Gastrocnemius medialis (tissue), 4 donors: ENCODE data around the gene NHLRC3. TPM values are rescaled to one million over a fixed set of nuclear protein-coding genes. Genes with fewer than 3 reads are reported as not detected.
"Not testable (repeated sequence)": the region's sequence is repeated elsewhere in the genome, so short reads cannot be mapped to it uniquely, and the experiment has no call there.

Experiments
- ATAC-seq, 2 donors: fragments of 150-250 bp; one replicate each; pipeline ENCODE4 v1.9.1; 2016
- DNase-seq, 2 donors: peaks; one replicate each; pipeline ENCODE4 v3.0.0-alpha.2; 2019
- H3K27ac ChIP-seq, 4 donors: fragments of 200-600 bp; sonication (generic); 1 replicate in 1 of 4; 2 replicates in 3 of 4; pipeline ENCODE4 v1.5.1; 2016 to 2018; ENCODE audit warnings: mild to moderate bottlenecking in 2 of 4, moderate library complexity in 1 of 4
- H3K27me3 ChIP-seq, 3 donors: fragments of 200-600 bp; sonication (generic) in 2 of 3; 1 replicate in 1 of 3; 2 replicates in 2 of 3; pipeline versions ENCODE4 v1.5.1 to v1.6.0; 2016 to 2019; ENCODE audit warnings: mild to moderate bottlenecking in 1 of 3, moderate library complexity in 1 of 3
- H3K36me3 ChIP-seq, 2 donors: fragments of 200-600 bp; sonication (generic) in 1 of 2; one replicate each; pipeline ENCODE4 v1.5.1; 2017 to 2018
- H3K4me1 ChIP-seq, 2 donors: fragments of 200-600 bp; sonication (generic) in 1 of 2; one replicate each; pipeline ENCODE4 v1.5.1; 2016 to 2017; ENCODE audit warnings: mild to moderate bottlenecking in 2 of 2
- H3K4me3 ChIP-seq, 4 donors: fragments of 200-600 bp; sonication (generic) in 3 of 4; 1 replicate in 1 of 4; 2 replicates in 3 of 4; pipeline ENCODE4 v1.5.1; 2016 to 2019; ENCODE audit warnings: mild to moderate bottlenecking in 2 of 4
- H3K9me3 ChIP-seq, 3 donors: fragments of 200-600 bp; sonication (generic) in 2 of 3; 1 replicate in 1 of 3; 2 replicates in 2 of 3; pipeline ENCODE4 v1.5.1; 2016 to 2019
- CTCF ChIP-seq, 5 experiments: fragments of 450-650 bp in 3 of 5; fragments of 200-600 bp in 2 of 5; sonication (generic) in 2 of 5; IDR thresholded peaks in 4 of 5; conservative IDR thresholded peaks in 1 of 5; 1 replicate in 4 of 5; 2 replicates in 1 of 5; pipeline ENCODE4 v1.5.1; 2016 to 2019; ENCODE audit warnings: antibody characterized with exemption in 5 of 5, mild to moderate bottlenecking in 3 of 5, moderate library complexity in 3 of 5
- POLR2A ChIP-seq, 2 donors: fragments of 450-650 bp; IDR thresholded peaks; one replicate each; pipeline ENCODE4 v1.6.1; 2017; ENCODE audit warnings: antibody characterized with exemption in 2 of 2, mild to moderate bottlenecking in 2 of 2, moderate library complexity in 2 of 2
- in situ Hi-C, 4 donors: fragments of 200-750 bp; cut with MboI; loops; one replicate each; pipeline versions ENCODE4 v1.15.0 to v1.8.0; 2017; ENCODE audit warnings: low sequenced_read_pairs in 4 of 4
- intact Hi-C: fragments of 100-400 bp; cut with DNase I; formaldehyde crosslinking; loops from one replicate; pipeline ENCODE4 v1.15.1; 2023; ENCODE audit warnings: low total_unique reads
- total RNA-seq, 4 donors: library from RNA; depleted of rRNA; stranded (reverse); fragments of >200 nt; gene quantifications; one replicate each; pipeline versions ENCODE4 v1.1.0 to v1.2.3, GENCODE V29; 2016

The NHLRC3 gene
- 10 to 100 TPM in 1 of 4 donors, 1 to 10 TPM in 3; 7.8 to 10.5 (median 8.0) TPM for total RNA-seq

GRCh38 chr13:39037880-39038568 lies at the start of gene NHLRC3, which contains the start of gene PROSER1:
Gene NHLRC3, plus strand, starts transcription at chr13:39038456. Its CDS starts 184 bp downstream, at chr13:39038640.
Gene PROSER1, minus strand, starts transcription at chr13:39038089. Its CDS starts 847 bp downstream, at chr13:39037242.
- Histone ChIP-seq H3K27ac (peak within 1 kb of the TSS; percentile 81 to 90 (median 88)), H3K4me3 (peak within 1 kb of the TSS; percentile 79 to 94 (median 92)), H3K36me3 (no peaks in the 10 kb centered on the region), H3K27me3 (no peaks in the 10 kb centered on the region), H3K9me3 (no peaks in the 10 kb centered on the region), H3K4me1 (peaks cover 39 to 54% of the 10 kb centered on the region in 2 donors)
- DNase-seq: peak; percentile 78 to 88
- intact Hi-C loops (loop anchor here (5.0 to 10.0 kb wide), 2 partner anchors 343 to 691 kb away; partner anchors contain the start of gene UFM1), in situ Hi-C loops (loop anchor here in 1 of 4 donors (25.0 kb wide), 1 partner anchor 574 kb away; the partner anchor contains the start of gene LHFPL6)
- ATAC-seq: peak; percentile 93 to 94
- peak in 3 of 5 experiments; percentile 7 to 34 (median 33) for TF ChIP-seq CTCF (IDR thresholded peaks at IDR 0.05 in 4 of 5, conservative IDR thresholded peaks at IDR 0.05 in 1 of 5)
- TF ChIP-seq POLR2A (IDR thresholded peaks at IDR 0.05): peak; percentile 49 to 55

- Histone ChIP-seq H3K4me3 (no peak within 1 kb of the TSS), H3K27me3 (no peaks in the 10 kb centered on the region), H3K36me3 (no peaks in the 10 kb centered on the region), H3K9me3 (no peaks in the 10 kb centered on the region), H3K27ac (no peak within 1 kb of the TSS), H3K4me1 (no peaks in the 10 kb centered on the region)
- no peak for ATAC-seq
- in situ Hi-C loops: no loop called here
- intact Hi-C loops: no loop called here
- TF ChIP-seq POLR2A (IDR thresholded peaks at IDR 0.05) (no peak), CTCF (IDR thresholded peaks at IDR 0.05 in 4 of 5, conservative IDR thresholded peaks at IDR 0.05 in 1 of 5) (no peak)
- DNase-seq: no peak
Observed at GRCh38 chr13:38990693-38991092, 47.6 kb upstream of the NHLRC3 start, which contains the start of gene STOML3. Gene STOML3, minus strand, starts transcription at chr13:38990831. Its CDS starts 110 bp downstream, at chr13:38990721.

- H3K4me1 ChIP-seq: no peaks in the 10 kb centered on the region
- no peaks in the 10 kb centered on the region for H3K9me3 ChIP-seq
- TF ChIP-seq POLR2A (IDR thresholded peaks at IDR 0.05) (no peak), CTCF (IDR thresholded peaks at IDR 0.05 in 4 of 5, conservative IDR thresholded peaks at IDR 0.05 in 1 of 5) (no peak)
- H3K36me3 ChIP-seq: no peaks in the 10 kb centered on the region
- H3K4me3 ChIP-seq: no peak overlapping the region
- intact Hi-C loops (no loop called here), in situ Hi-C loops (no loop called here)
- H3K27me3 ChIP-seq: no peaks in the 10 kb centered on the region
- no peak overlapping the region for H3K27ac ChIP-seq
- DNase-seq: no peak
- no peak for ATAC-seq
Observed at GRCh38 chr13:38993381-38993780, 44.9 kb upstream of the NHLRC3 start.

- no peak for DNase-seq
- no peak overlapping the region for H3K27ac ChIP-seq
- no peaks in the 10 kb centered on the region for H3K4me1 ChIP-seq
- no peak for ATAC-seq
- H3K9me3 ChIP-seq: no peaks in the 10 kb centered on the region
- intact Hi-C loops: no loop called here
- H3K27me3 ChIP-seq: no peaks in the 10 kb centered on the region
- in situ Hi-C loops: no loop called here
- no peaks in the 10 kb centered on the region for H3K36me3 ChIP-seq
- TF ChIP-seq CTCF (IDR thresholded peaks at IDR 0.05 in 4 of 5, conservative IDR thresholded peaks at IDR 0.05 in 1 of 5): no peak
- TF ChIP-seq POLR2A (IDR thresholded peaks at IDR 0.05): no peak
- no peak overlapping the region for H3K4me3 ChIP-seq
Observed at GRCh38 chr13:38998739-38999138, 39.5 kb upstream of the NHLRC3 start.

- DNase-seq, H3K9me3 ChIP-seq, in situ Hi-C loops, H3K27ac ChIP-seq, H3K4me1 ChIP-seq, ATAC-seq, intact Hi-C loops, H3K27me3 ChIP-seq, H3K4me3 ChIP-seq: not testable (repeated sequence)
- H3K36me3 ChIP-seq: peaks cover 0 to 22% of the 10 kb centered on the region in 2 donors
Observed at GRCh38 chr13:39006371-39007111, 31.7 kb upstream of the NHLRC3 start.
